HG03342 (cell line): ENCODE data around the gene ANKRD45.
"Not testable (repeated sequence)": the region's sequence is repeated elsewhere in the genome, so short reads cannot be mapped to it uniquely, and the experiment has no call there.

Experiments
- ATAC-seq: cut with Tn5 transposase; IDR thresholded peaks from one replicate; pipeline ENCODE4 v1.9.1; 2021; ENCODE audit warnings: mild to moderate bottlenecking, moderate library complexity; ENCODE audit not compliant: unreplicated experiment

The ANKRD45 gene

GRCh38 chr1:173646656-173647055 is 23.0 kb downstream of the ANKRD45 start:
- ATAC-seq, result no peak

GRCh38 chr1:173642450-173643139 is 27.1 kb downstream of the ANKRD45 start:
- ATAC-seq, result not testable (repeated sequence)

- no peak for ATAC-seq
Measured at GRCh38 chr1:173639102-173639501, 30.5 kb downstream of the ANKRD45 start.

GRCh38 chr1:173638043-173639021 is 31.3 kb downstream of the ANKRD45 start:
- ATAC-seq, result no peak

DNA sequence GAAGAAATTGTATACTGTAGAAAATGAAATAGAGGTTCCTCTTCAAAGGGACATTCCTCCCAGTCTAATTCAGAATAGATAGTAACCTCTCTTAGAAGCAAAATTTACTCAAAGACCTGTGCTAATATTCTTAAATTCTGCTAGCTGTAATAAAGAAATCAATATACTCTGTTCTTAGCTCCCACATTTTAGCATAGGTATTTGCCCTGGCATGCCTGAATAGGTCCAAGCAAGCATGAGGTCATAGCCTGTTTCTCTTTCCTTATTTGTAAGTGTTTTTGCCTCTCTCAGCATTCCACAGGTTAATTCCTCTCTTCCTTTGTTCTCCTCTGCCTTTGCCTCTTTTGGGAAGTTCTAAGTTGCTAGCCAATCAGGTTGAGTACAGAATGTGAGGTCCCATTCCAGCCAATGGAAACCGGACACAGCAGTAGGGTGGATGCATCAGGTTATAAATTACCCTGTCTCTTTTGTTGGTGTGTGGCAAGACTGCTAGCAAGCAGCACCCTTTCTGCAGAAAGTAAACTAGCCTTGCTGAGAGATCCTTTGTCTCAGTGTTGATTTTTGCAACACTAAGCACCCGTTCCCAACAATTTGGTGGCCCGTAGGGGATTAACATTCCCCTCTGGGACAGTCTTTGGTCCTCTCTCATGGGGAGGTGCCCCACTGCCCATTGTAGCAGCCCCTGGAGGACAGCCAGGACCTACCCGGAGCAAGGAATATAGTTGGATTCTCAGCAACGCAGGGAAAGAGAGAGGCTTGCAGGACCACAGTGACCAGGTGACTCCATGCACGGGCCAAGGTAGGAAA is 32.2 kb downstream of the ANKRD45 start:
- not testable (repeated sequence) for ATAC-seq

DNA sequence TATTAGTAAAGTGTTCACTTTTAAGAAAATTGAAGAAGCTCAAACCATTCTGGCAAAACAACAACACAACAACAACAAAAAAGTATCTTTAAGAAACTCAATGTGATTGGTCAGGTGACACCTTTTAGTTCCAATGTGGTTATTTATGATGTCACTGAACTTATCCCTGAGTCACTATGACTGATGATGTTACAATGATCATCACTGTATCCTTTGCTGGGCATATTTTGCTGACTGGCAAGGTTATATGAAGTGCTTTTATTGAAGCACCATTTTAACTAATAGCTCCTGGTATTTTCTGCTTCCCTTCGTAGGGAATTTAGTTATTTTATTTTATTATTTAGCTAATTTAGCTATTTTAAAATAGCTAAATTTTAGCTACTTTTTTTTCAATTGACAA is 34.5 kb downstream of the ANKRD45 start, which contains the start of gene TEX50:
Gene TEX50, plus strand, starts transcription at position 223 of the 400 bp plus-strand sequence. CDS start 184 bp downstream, outside the sequence.
- no peak for ATAC-seq

GRCh38 chr1:173628888-173629287 is 40.8 kb downstream of the ANKRD45 start:
- ATAC-seq, result no peak

- ATAC-seq, result no peak
Measured at GRCh38 chr1:173627269-173627668, 42.4 kb downstream of the ANKRD45 start.

DNA sequence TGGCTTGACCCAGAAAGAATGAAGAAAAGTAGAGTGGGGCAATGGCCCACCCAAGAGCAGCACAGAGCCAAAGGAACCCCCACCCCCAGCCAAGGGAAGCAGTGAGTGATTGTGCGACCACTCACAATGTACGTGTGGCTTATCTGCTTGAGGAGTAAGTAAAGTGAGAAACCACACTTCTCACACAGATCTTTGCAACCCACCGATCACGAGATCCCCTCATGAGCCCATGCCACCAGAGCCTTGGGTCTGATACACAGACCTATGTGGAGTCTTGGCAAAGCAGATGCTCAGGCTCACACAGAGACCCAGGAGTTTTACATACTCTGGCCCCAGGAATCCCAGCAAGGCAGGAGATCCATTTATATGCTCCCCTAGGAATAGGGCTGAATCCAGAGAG is 52.8 kb downstream of the ANKRD45 start:
- no peak for ATAC-seq

GRCh38 chr1:173613086-173613485 is 56.6 kb downstream of the ANKRD45 start:
- ATAC-seq, result not testable (repeated sequence)

- no peak for ATAC-seq
Measured at GRCh38 chr1:173608503-173609216, 61.0 kb downstream of the ANKRD45 start.

- no peak for ATAC-seq
Measured at GRCh38 chr1:173603056-173603591, 66.5 kb downstream of the ANKRD45 start, which contains the start of gene SLC9C2. SLC9C2 (minus strand) TSS chr1:173603072; CDS start chr1:173601776, 1,296 bp downstream.

- ATAC-seq, result no peak
Measured at GRCh38 chr1:173601588-173601987, 68.1 kb downstream of the ANKRD45 start.

DNA sequence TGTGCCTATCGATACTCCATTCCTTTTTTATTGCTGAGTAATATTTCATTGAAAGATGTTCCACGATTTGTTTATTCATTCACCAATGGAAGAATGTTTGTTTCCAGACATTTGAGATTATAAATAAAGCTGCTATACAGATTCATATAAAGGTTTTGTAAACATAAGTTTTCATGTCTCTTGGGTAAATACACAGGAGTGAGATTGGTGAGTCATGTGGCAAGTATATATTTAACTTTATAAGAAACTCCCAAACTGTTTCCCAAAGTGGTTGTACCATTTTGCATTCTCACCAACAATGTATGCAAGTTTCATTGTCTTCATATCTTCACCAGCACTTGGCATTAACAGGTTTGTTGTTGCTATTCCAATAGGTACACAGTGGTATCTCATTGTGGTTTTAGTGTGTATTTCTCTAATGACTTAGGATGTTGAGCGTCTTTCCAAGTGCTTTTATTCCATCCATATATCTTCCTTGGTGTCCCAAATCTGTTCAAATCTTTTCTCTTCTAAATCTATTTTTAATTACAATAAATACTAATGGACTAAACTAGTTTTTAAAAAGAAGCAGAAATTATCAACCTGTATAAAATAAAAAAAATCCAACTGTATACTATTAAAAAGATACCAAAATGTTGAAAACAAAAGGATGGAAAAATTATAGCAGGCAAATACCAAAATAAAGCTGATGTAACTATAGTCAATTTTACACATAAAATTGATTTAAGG is 73.4 kb downstream of the ANKRD45 start:
- no peak for ATAC-seq

DNA sequence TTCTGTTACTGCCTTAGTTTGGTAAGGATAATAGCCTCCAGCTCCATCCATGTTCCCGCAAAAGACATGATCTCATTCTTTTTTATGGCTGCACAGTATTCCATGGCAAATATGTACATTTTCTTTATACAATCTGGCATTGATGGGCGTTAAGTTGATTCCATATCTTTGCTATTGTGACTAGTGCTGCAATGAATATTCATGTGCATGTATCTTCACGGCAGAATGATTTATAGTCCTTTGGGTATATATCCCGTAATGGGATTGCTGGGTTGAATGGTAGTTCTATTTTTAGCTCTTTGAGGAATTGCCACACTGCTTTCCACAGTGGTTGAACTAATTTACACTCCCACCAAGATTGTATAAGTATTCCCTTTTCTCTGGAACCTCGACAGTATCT is 78.5 kb downstream of the ANKRD45 start:
- ATAC-seq, result not testable (repeated sequence)

- ATAC-seq, result no peak
Measured at GRCh38 chr1:173590557-173590956, 79.1 kb downstream of the ANKRD45 start.

GRCh38 chr1:173581383-173582079 is 88.1 kb downstream of the ANKRD45 start:
- ATAC-seq, result no peak

- ATAC-seq, result no peak
Measured at GRCh38 chr1:173580658-173581057, 89.0 kb downstream of the ANKRD45 start.

- no peak for ATAC-seq
Measured at GRCh38 chr1:173580071-173580470, 89.6 kb downstream of the ANKRD45 start.
